Panc1 (cell line): ENCODE data around the gene CDK8. TPM values are rescaled to one million over a fixed set of nuclear protein-coding genes. Genes with fewer than 3 reads are reported as not detected.

Experiments
- ATAC-seq: fragments of 200-7000 bp; cut with Tn5 transposase; 2 replicates; pipeline ENCODE4 v1.9.1; 2020; ENCODE audit warnings: mild to moderate bottlenecking, moderate library complexity
- BruUV-seq: library from RNA; stranded (reverse); fragments of 400-500 nt; replicated peaks from 2 replicates; lab custom pipeline; 2021; lab: Mats Ljungman, UMichigan
- CTCF ChIA-PET: fragments of 300-600 bp; sonication (Branson Sonifier 250); formaldehyde crosslinking; loops from one replicate; lab custom pipeline; 2022; ENCODE audit warnings: antibody characterized with exemption; lab: Charles Lee
- POLR2A ChIA-PET: fragments of 300-600 bp; sonication (Branson Sonifier 250); formaldehyde crosslinking; loops from one replicate; lab custom pipeline; 2022; ENCODE audit warnings: antibody characterized with exemption; lab: Charles Lee
- DNase-seq: peaks from one replicate; pipeline ENCODE4 v3.0.0-alpha.2; 2010; ENCODE audit warnings: low read depth, low spot score
- H3K27ac ChIP-seq: 2 replicates; pipeline ENCODE4 v1.5.1; 2011; ENCODE audit warnings: mild to moderate bottlenecking, low read length, inconsistent platforms
- H3K27me3 ChIP-seq: fragments of 200-500 bp; sonication (Bioruptor generic); 2 replicates; pipeline ENCODE4 v1.6.0; 2014; ENCODE audit warnings: low read length, inconsistent platforms; ENCODE audit not compliant: control insufficient read depth, insufficient read depth
- H3K36me3 ChIP-seq: fragments of 200-500 bp; sonication (Bioruptor generic); 2 replicates; pipeline ENCODE4 v1.5.1; 2014; ENCODE audit warnings: inconsistent platforms, mild to moderate bottlenecking, low read length, moderate library complexity; ENCODE audit not compliant: control insufficient read depth, insufficient read depth
- H3K4me1 ChIP-seq: 2 replicates; pipeline ENCODE4 v1.5.1; 2011; ENCODE audit warnings: inconsistent platforms, mild to moderate bottlenecking, low read length, moderate library complexity; ENCODE audit not compliant: control insufficient read depth, insufficient read depth
- H3K4me3 ChIP-seq, 2 experiments: 2 replicates each; pipeline ENCODE4 v1.5.1; 2011 to 2012; ENCODE audit warnings: low read depth in 2 of 2, low read length in 2 of 2, mild to moderate bottlenecking in 2 of 2, inconsistent platforms in 1 of 2, moderate library complexity in 1 of 2
- H3K9me3 ChIP-seq: fragments of 200-500 bp; sonication (Bioruptor generic); 2 replicates; pipeline ENCODE4 v1.5.1; 2014; ENCODE audit warnings: low read depth, mild to moderate bottlenecking, inconsistent platforms, low read length, moderate library complexity; ENCODE audit not compliant: control insufficient read depth, insufficient read depth
- CTCF ChIP-seq: fragments of 450-650 bp; IDR thresholded peaks from 2 replicates; pipeline ENCODE4 v1.5.1; 2017; ENCODE audit warnings: mild to moderate bottlenecking
- POLR2AphosphoS5 ChIP-seq: IDR thresholded peaks from 2 replicates; pipeline ENCODE4 v1.6.1; 2012; ENCODE audit warnings: mild to moderate bottlenecking, low read depth, low read length, moderate library complexity
- REST ChIP-seq, 2 experiments: IDR thresholded peaks; 2 replicates each; pipeline ENCODE4 v1.6.1; 2011 to 2012; ENCODE audit warnings: low read depth in 2 of 2, control low read depth in 1 of 2, low read length in 1 of 2, mild to moderate bottlenecking in 1 of 2, moderate library complexity in 1 of 2; ENCODE audit not compliant: insufficient read depth in 1 of 2
- SIN3A ChIP-seq: IDR thresholded peaks from 2 replicates; pipeline ENCODE4 v1.6.1; 2012; ENCODE audit warnings: low read depth, mild to moderate bottlenecking, low read length, moderate library complexity, borderline replicate concordance; ENCODE audit not compliant: insufficient read depth
- TCF7L2 ChIP-seq: IDR thresholded peaks from 2 replicates; pipeline ENCODE4 v1.6.1; 2011; ENCODE audit warnings: mild to moderate bottlenecking, low read depth, low read length, inconsistent platforms
- in situ Hi-C: cut with HindIII; loops from 2 replicates; pipeline ENCODE4 v1.10.0; 2016; ENCODE audit warnings: low sequenced_read_pairs, low pct_unique_long_range_greater_than_20kb
- intact Hi-C: fragments of 100-400 bp; cut with micrococcal nuclease; formaldehyde crosslinking; loops from one replicate; pipeline ENCODE4 v1.10.0; 2022; ENCODE audit not compliant: unreplicated experiment
- total RNA-seq: library from RNA; stranded (reverse); gene quantifications from one replicate; pipeline ENCODE4 v1.2.1, GENCODE V29; 2021; ENCODE audit not compliant: unreplicated experiment

The CDK8 gene
- total RNA-seq, 1 experiment from 2014 or later = 14.9 TPM

GRCh38 chr13:26390203-26390602, 136.3 kb downstream of the CDK8 start:
- no peaks in the 10 kb centered on the region for H3K4me1 ChIP-seq
- BruUV-seq = no TSS peak
- no peaks in the 10 kb centered on the region; the same call in 1 of the 2 replicates for H3K36me3 ChIP-seq
- H3K4me3 ChIP-seq = no peak overlapping the region
- intact Hi-C loops = no loop called here
- no peak for ATAC-seq
- no peak overlapping the region for H3K27ac ChIP-seq
- no peaks in the 10 kb centered on the region for H3K27me3 ChIP-seq
- in situ Hi-C loops = no loop called here
- ChIA-PET CTCF (interaction anchor here (0.6 to 0.7 kb wide), 2 partner anchors 57 to 106 kb away, joined by 5 to 6 read pairs; no protein-coding TSS in a partner anchor), POLR2A (no interaction called here)
- H3K9me3 ChIP-seq = no peaks in the 10 kb centered on the region
- DNase-seq = no peak
- TF ChIP-seq REST (IDR thresholded peaks at IDR 0.05; ENCODE audit: insufficient read depth in 1 of 2, low read depth in 2 of 2, low read length in 1 of 2) = no peak
- TF ChIP-seq POLR2AphosphoS5 = no peak
- TF ChIP-seq TCF7L2 = no peak
- no peak for TF ChIP-seq SIN3A
- no peak for TF ChIP-seq CTCF

GRCh38 chr13:26400545-26400944, 146.6 kb downstream of the CDK8 start:
- POLR2A ChIA-PET = no interaction called here
- no peak for ATAC-seq
- in situ Hi-C loops (no loop called here), intact Hi-C loops (no loop called here)
- BruUV-seq = no TSS peak
- CTCF ChIA-PET = no interaction called here
- DNase-seq = no peak
- no peaks in the 10 kb centered on the region for H3K27me3 ChIP-seq
- H3K9me3 ChIP-seq = no peaks in the 10 kb centered on the region
- TF ChIP-seq REST (IDR thresholded peaks at IDR 0.05; ENCODE audit: insufficient read depth in 1 of 2, low read depth in 2 of 2, low read length in 1 of 2) = no peak
- no peak for TF ChIP-seq POLR2AphosphoS5
- TF ChIP-seq CTCF = no peak
- no peak for TF ChIP-seq SIN3A
- no peak for TF ChIP-seq TCF7L2
- no peak overlapping the region for H3K27ac ChIP-seq
- no peaks in the 10 kb centered on the region for H3K4me1 ChIP-seq
- H3K36me3 ChIP-seq = no peaks in the 10 kb centered on the region; the same call in 1 of the 2 replicates
- H3K4me3 ChIP-seq = no peak overlapping the region
